CD4-positive, alpha-beta T cell treated with Interleukin-12 subunit alpha and Interleukin-12 subunit beta, for 1 hour (primary cell): ENCODE results near the gene PSMA5.
"Not testable (repeated sequence)": the region's sequence is repeated elsewhere in the genome, so short reads cannot be mapped to it uniquely, and the experiment has no call there.

ENCODE experiments used
- DNase-seq: peaks from one replicate; pipeline ENCODE4 v3.0.0-alpha.2; 2020

The PSMA5 gene

DNA sequence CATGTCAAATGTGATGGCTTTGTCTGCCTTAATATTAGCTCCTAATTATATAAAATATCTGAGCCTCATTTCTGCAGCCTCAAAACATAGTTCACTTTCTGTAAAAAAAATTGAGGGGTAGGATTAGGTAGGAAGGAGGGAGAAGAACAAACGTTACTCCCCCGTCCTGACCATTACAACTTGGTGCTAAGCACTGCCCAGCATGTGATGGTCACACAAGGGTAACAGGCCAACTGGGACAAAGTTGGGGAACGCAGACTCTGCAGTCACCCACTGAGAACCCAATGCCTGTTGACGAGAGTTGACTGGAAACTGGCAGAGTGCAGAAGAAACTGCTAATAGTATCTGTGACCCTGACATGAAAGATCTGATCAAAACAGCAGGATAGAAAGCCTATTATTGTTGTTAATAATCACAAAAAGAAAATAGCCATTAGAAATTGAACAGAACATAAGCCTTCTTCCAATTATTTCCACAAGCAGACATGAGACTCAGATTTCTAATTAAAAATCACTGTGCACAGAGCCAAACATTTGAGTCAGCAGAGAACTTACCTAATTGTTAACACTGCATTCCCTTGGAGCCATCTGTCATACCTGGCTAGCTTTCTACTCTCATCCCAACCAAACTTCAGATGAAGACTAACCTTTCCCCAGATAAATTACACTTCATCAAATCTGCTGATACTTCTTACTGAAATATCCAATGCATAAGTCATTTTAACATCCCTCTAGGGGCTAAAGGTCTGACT, 34.0 kb downstream of the PSMA5 start:
- DNase-seq: no peak

DNA sequence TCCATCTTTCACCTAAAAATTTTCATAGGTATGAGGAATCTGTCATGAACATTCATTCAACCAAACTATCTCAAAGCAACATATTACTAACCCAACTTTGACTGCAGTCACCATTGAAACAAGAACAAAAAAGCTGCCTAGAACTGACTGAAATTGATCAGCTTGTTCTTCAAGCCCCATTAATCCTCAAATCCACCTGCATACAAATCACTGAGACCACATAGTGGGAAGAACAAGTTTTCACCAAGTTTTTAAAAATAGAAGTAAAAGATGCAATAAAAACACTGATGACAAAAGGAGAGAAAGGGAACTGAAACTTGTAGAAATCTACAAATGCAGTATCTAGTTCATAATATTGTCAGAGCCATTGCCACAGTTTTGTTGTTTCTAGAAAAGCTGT, 34.6 kb downstream of the PSMA5 start:
- DNase-seq: no peak

DNA sequence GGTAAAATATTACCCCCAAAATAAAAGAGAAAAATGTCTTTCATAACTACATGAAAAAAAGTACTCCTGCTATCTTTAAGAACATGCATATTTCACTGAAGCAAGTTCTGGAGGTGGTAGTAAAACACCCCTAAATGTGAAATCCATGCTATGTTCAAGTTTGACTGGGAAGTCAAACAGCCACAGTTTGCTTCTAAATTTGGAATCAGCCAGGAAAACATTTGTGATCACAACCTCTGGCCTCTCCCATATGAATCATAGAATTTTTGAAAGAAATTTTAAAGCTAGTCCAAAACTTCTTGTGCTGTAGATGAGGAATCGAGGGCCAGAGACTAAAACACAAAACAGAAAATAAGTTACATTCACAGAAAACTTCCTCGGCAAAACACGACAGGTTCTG, 35.1 kb downstream of the PSMA5 start:
- no peak for DNase-seq

DNA sequence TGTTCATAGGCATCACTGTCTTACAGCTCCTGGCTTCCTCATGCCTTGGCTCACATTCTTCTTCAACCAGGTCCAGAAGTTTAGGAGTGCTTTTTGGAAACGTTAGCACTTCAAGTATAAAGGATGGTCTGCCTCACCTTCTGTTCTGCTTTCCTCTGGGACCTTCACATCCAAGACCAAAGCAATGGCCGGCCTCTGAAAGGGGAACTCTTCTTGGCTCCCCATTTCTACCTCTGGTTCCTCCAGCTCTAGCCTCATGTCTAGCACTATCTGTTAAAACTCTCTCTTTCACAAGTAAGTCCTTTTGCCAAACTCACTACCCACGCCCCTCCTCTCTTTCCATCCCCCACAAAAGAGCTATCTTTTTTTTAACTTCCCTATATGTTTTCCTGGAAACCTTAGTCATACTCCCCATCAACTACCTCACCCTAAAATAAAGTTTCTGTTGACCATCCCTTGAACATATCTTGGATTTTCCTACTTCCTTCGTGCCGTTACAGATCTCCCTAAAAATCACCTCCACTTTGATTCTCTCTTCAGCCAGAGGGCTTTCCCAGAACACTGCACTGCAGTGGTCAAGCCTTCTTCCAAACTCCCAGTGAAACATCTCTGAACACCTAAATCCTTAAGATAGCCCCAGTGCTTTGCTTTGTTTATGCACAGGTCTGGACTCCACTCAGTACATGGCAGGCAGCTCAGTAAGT, 36.5 kb downstream of the PSMA5 start:
- DNase-seq: no peak

DNA sequence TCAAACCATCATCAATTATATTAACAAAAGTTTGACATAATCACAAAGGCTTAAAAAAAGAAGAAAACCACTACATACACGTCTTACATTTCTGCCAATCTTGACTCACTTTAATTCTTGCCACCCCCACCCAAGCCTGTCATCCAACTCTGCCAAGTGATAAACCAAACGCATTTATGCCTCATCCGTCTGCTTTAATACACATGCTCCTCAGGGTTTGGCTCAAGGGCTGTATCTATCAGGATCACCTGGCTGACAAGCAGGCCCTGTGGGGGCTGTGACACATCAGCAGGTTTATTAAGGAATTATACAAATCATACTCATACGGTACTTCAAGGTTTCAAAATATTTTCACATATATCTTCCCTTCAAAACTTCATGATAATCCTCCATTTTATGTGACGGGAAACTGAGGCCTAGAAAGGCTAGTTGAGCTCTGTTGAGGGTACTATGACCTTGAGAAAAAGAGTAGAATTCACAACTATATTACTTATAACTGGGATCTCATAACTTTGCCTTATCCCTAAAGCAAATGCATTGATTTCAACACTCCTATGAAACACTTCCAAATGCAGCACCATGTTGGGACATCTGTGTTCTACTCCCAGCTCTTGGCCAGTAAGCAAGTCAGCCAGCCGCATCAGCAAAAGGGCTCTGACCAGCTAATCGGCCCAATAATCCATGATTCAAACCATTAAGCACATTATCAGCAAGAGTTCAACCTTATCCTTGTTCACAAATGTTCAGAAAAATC, 37.2 kb downstream of the PSMA5 start:
- no peak for DNase-seq

DNA sequence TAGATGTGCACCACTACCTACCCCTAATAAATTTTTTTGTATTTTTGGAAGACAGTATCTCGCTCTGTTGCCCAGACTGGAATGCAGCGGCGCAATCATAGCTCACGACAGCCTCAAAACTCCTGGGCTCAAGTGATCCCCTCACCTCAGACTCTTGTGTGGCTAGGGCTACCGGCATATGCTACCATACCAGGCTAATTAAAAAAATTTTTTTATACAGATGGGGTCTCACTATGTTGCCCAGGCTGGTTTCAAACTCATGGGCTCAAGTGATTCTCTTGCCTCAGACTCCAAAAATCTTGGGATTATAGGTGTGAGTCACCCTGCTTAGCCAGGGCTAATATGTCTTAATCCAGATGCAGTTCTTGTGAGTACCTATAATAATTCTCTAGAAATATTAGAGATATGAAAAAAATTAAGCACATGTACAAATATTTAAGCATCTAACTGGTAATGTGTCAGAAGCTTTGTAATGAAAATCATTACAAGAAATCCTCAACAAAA, 38.0 kb downstream of the PSMA5 start:
- DNase-seq: no peak

DNA sequence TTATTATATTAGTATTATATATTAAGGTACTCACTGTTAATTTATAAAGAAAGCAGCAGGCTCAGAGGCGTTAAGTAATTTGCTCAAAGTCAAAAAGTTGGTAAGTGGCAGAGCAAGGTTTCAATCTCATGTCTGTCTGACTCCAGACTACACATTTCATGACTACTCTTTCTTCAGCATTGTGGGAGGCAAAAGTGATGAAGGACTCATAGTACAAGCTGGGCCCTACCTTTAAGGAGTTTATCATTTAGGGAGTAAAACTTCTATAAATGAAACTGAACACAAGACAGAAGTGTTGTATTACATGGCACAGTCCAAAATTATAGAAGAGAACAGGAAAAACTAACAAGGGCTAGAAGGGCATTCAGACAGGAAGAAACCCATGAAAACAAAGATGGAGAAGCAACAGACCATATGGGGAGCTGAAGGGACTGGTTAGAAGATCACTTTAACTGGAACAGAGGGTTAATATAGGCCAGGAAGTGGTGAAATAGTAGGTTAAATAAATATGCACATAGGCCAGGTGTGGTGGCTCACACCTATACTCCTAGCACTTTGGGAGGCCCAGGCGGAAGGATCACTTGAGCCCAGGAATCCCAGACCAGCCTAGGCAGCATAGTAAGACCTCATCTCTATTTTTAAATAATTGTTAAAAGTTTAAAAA, 40.1 kb downstream of the PSMA5 start:
- DNase-seq: no peak

DNA sequence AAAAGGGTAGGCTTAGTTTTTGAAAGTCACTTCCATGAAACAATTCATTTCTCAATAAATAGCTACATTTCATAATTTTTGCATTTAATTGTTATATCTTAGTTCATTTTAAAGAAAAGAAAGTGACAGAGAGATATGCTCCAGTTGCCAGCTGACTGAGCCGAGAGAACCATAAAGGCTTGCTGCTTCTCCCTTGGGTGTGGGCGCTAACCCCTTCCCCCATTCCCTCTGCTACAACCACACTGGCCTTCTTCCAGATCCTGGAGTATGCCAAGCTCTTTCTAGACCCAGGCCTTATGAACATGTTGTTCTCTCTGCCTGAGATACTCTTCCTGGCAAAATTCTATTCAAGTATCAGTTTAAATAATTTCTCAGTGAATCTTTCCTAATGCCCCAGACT, 40.8 kb downstream of the PSMA5 start:
- no peak for DNase-seq

DNA sequence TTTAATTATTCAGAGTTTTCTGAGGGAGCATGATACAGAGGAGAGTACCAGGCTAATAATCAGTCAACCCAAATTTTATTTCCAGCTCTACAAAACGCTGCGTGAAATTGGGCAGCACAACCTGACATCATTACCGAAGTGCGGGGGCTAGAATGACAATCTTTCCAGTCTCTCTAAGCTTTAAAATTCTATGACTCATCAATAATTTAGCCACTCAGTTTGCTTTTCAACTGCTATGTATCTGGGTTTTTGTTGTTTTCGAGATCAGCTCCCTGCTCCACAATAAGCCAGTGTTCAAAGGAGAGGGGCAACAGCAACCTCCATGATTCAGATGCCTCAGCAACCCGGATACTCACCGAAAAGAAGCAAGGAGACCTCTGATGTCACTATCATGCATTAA, 42.4 kb downstream of the PSMA5 start:
- DNase-seq: no peak

DNA sequence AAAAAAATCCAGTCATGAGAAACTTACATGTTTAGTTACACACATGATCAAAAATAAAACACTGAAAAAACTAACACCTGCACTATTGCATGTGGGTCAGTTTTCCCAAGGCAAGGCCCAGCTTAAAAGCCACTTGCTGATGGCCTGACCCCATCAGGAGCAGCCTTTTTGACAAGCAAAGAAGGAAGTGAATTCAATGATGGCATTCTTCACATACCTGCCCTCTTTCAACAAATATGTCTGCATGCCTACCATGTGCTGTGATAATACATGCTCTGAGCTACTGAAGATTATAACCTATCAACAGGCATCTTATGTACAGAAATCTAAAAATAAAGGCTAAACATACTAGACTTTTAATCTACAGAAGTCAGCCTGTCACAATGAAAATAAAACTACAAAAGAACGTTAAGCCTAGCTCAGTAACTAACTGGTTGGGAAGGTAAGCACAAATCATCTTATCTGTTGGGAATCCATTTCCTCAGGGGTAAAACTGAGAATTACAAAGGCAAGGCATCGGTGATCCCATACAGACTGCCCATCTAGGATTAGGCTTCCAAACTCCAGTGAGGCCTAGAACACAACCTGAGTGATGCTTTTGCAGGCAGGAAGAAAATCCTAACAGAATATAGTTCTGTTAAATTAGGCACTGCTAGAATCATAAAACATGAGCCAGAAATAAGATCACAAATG, 43.0 kb downstream of the PSMA5 start:
- no peak for DNase-seq

DNA sequence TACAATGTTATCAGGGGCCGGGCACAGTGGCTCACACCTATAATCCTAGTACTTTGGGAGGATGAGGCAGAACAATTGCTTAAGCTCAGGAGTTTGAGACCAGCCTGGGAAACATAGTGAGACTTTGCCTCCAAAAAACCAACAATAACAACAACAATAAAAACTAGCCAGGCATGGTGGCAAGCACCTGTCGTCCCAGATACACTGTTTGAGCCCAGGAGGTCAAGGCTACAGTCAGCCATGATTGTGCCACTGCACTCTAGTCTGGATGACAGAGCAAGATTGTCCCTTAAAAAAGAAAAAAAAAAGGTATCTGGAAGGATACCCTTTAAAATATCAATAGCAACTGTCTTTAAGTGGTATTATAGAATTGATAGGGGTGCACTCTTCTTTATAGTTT, 44.7 kb downstream of the PSMA5 start:
- DNase-seq: no peak

DNA sequence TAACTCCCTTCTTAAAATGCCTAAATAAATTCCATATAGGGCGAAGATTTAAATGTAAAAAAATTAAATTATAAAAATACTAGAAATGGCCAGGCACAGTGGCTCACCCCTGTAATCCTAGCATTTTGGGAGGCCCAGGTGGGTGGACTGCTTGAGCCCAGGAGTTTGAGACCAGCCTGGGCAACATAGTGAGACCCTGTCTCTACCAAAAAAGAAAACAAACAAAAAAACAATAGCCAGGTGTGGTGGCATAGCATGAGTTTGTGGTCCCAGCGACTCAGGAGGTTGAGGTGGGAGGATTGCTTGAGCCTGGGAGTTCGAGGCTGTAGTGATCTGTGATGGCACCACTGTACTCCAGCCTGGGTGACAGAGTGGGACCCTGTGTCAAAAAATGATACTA, 46.3 kb downstream of the PSMA5 start:
- DNase-seq: no peak

DNA sequence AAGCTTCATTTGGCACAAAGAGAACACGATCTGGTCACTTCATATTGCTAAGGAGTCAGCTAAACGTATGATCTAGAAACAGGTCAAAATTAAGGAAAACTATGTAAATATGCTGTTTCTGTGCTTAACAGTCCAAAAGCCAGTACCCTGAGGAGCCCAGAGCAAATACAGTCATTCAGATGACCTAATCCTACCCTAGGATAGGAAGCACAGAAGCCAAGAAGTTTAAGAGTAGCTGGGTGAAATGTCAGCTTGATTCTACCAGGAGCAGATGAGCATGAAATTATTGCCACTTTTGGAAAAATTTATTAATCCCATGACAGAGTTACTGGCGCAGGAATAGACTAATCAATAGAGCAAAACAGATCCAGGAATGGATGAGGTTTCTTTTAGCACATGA, 46.8 kb downstream of the PSMA5 start:
- DNase-seq: no peak

DNA sequence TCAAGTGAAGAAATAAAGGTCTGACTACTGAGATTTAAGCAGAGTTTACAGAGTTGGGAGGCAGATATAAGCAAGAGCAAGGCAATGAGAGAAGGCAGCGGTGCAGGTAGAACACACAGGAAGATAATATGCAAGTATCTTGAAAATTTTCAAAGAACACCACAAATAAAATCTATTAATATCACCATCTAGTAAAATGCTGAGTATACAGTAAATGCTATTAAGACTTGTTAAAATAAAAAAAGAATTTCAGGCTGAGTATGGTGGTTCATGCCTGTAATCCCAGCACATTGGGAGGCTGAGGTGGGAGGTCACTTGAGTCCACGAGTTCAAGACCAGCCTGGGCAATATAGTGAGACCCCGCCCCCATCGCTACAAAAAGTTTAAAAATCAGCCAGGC, 48.5 kb downstream of the PSMA5 start:
- no peak for DNase-seq

DNA sequence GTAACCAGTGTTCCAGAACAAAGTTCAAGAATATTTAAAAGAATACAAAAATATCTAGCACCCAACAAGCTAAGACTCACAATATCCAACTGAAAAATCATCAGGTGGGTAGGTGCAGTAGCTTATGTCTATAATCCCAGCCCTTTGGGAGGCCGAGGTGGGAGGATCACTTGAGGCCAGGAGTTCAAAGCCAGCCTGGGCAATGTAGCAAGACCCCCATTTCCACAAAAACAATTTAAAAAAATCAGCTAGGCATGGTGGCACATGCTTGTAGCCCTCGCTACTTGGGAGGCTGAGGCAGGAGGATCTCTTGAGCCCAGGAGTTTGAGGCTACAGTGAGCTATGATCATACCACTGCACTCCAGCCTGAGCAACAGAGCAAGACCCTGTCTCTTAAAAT, 52.6 kb downstream of the PSMA5 start:
- DNase-seq: not testable (repeated sequence)

DNA sequence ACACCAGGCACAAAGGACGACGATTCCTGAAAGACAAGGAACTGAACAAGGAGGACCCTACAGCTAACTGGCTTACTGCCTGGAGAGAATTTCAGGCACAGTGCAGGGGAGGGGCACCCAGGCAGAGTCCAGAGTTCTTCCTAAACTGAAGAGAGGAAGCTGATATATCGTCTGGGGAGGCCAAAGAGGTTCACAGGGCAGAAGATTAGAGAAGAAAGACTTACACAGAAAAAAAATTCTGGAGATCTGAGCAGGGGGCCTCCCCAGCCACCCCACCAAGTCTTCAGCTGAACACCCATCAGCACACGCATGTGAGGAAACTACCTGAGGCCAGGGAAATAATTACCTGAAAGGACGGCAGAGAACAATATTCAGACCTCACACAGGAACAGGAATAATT, 53.1 kb downstream of the PSMA5 start:
- DNase-seq: no peak

DNA sequence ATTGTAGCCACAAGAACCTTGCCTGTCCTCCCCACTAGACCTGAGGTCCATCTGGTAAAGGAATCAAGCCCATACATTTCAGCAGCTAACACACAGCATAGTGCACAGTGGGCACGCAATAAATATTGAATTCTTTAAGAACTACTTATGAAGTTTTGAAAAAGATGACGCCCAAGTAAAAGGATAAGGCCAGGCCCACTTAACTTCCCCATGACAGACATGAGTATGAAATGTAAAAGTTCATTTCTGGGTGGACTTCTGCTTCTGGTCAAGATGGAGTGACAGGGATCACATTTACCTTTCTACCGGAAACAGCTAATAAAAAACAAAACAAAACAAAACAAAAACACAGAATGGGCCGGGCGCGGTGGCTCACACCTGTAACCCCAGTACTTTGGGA, 54.0 kb downstream of the PSMA5 start:
- DNase-seq: no peak

DNA sequence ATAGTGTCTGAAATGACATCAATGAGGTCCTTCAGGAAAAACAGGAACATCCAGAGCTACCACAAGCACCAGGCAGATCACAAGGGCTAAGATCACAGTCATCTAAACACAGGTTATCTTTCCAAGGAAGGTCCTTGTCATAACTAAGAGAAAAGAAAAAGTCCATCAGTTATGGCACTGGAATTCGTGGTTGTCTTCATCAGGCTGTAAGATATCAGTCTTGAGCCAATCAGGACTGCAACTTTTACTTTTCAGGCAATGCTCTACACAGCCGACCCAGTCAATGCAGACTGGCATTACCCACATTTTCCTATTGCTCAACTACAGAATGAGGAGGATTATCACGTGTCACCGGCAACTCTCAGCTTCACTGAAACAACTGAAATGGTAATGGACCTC, 54.9 kb downstream of the PSMA5 start:
- DNase-seq: no peak

DNA sequence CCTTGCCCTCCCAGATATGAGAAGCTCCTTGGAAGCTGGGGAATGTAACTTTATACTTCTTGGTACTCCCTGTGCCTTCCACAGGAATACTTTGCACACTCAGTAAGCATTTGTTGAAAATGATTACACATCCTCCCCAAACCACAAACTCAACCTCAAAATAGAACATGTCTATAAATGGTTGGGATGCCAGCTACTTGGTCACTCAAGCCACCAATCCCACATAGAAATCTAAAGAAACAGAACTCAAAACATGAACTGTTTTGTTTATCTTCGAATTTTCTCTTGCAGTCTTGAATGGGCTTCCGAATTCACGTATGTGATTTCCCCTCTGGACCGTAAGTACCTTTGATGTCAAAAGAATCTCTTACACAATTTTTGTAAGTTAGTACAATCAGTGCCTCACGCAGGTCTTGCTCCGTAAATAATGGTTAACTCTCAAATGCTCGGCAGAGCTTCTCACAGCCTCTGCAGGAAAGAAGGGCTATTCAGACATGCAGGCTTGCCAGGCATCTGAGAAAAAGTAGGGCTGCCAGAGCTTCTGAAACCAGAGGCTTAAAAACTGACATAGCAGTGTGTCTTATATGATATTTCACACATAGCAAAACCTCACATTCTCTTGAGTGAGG, 55.4 kb downstream of the PSMA5 start:
- DNase-seq: no peak

DNA sequence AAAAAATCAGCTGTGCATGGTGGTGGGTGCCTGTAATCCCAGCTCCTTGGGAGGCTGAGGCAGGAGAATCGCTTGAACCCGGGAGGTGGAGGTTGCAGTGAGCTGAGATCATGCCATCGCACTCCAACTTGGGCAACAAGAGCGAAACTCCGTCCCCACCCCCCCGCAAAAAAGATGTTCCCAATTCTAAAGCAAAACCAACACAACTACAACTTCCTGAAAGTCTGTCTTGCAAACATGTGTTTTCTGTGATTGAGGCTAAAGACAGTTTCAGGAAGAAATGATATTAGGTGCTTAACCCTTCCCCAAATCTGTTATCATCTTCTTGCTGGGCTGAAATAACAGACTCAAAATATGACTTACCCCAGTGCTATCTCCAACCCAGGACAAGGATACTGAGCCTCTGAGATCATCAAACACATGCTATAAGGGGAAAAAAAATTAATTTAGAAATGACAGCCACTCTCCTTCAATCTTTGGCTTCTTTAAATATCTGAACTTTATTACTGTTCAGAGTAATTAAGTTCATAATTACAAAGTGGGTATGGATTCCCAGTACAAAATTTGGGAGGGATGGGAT, 57.0 kb downstream of the PSMA5 start:
- no peak for DNase-seq

DNA sequence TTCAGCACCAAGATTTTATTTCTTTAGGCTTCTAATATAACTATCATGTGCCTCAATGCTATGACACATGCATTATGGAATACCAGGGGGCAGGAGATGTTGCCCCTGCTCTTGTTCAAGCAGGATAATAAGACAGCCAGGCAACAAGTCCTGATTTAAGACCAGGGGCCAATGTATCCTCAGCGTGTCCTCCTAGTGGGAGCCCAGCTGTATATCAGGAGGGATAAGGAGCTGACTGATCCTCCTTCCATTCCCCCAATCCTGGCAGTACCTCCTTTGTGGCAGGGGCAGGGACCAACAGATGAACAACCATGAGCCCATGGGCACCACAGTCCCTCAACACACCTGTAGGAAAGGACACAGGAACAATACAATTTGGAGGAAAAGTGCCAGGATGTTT, 57.8 kb downstream of the PSMA5 start:
- no peak for DNase-seq

DNA sequence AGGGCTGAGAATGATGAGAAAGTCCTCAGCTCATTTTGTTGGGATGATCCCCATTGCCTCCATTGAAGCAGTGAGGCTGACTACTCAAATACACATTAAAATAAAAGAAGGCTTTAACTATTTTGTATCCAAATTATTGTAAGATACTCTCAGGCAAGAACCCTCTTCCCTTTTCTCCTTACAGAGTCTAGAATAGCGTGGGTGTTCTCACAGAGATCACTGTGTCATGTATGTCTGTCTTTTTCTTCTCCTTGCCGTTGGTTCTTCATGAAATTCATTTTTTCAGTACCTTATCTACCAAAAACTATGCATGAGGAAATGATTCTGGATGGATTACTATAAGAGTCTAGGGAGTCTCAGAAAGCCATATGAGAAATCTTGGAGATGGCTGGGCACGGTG, 58.6 kb downstream of the PSMA5 start:
- no peak for DNase-seq
